Colonic mucosa (tissue), 4 donors: ENCODE data around the gene SQSTM1. TPM values are rescaled to one million over a fixed set of nuclear protein-coding genes. Genes with fewer than 3 reads are reported as not detected.
A peak's percentile ranks its signal among the peaks of the same experiment; 100 is the strongest.

Experiments used
- DNase-seq: peaks from one replicate; pipeline ENCODE4 v3.0.0-alpha.2; 2020
- H3K27ac ChIP-seq: fragments of 200-600 bp; one replicate; pipeline ENCODE4 v1.8.0; 2021
- H3K27me3 ChIP-seq: fragments of 200-600 bp; one replicate; pipeline ENCODE4 v1.8.0; 2021
- H3K36me3 ChIP-seq: fragments of 200-600 bp; one replicate; pipeline ENCODE4 v1.8.0; 2021
- H3K4me1 ChIP-seq: fragments of 200-600 bp; one replicate; pipeline ENCODE4 v1.8.0; 2021; ENCODE audit warnings: mild to moderate bottlenecking
- H3K4me3 ChIP-seq: fragments of 200-600 bp; one replicate; pipeline ENCODE4 v1.8.0; 2021
- H3K9ac ChIP-seq, 2 donors: one replicate each; pipeline ENCODE4 v1.7.0; 2013; ENCODE audit warnings: control low read depth in 2 of 2, low read depth in 2 of 2, low read length in 2 of 2
- H3K9me3 ChIP-seq: fragments of 200-600 bp; one replicate; pipeline ENCODE4 v1.8.0; 2021
- CTCF ChIP-seq: fragments of 200-600 bp; IDR thresholded peaks from one replicate; pipeline ENCODE4 v1.8.0; 2022; ENCODE audit warnings: antibody characterized with exemption, mild to moderate bottlenecking
- intact Hi-C: fragments of 100-400 bp; cut with DNase I; formaldehyde crosslinking; loops from one replicate; pipeline ENCODE4 v1.14.1; 2022
- microRNA-seq: library from miRNA; unstranded; fragments of <30 nt; microRNA quantifications from one replicate; pipeline ENCODE4, GENCODE V29; 2019
- total RNA-seq, 2 donors: library from RNA; stranded (reverse); fragmentation: NEBNext Ultra II Directional in 1 of 2; extraction: Animal tissue kit (Norgen Biotek cat#: 25700) in 1 of 2; gene quantifications; one replicate each; pipeline ENCODE4 v1.2.1, GENCODE V29; 2021
- donor health status: healthy.
- donor health status: DM: no; HTN: no; CAD: no.
- donor health status: DM: no; HTN: no; CAD: no.

Gene SQSTM1
- total RNA-seq, 2 donors from 2014 or later, result 262 to 388 TPM

DNA sequence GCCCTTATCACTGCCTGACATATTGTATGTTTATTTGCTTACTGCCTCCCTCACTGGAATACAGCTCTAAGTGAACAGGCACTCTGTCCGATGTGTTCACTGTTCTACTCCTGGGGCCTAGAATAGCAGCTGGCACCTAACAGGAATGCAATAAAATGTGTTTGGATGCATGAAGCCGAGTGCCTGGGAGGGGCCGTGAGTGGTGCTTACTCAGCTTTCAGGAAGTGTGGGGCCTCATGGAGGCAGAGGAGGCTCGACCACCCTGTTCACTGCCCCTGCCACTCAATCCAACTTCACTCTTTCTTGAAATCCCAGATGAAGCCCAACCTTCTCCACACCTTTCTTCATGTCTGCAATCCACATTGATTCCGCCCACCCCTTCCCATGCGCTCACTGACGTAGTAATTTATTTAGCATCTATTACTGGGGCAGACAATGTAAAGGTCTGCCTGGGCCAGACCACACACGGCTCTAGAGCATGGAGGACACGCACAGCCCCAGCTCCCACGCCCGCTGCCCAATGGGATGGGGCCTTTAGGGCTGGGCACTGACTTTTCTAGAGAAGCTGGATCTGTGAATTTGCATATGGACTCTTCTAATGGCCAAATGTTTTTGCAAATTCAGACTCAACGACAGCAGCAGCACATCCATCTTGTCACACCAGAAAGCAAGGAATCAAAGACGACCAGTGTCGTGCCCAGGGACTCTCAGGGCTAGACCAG, 65.6 kb downstream of the SQSTM1 start:
- no peak overlapping the region for H3K27ac ChIP-seq
- no peak overlapping the region for H3K4me3 ChIP-seq
- peaks cover 15% of the 10 kb centered on the region for H3K36me3 ChIP-seq
- no peak overlapping the region for H3K9ac ChIP-seq
- no peak for DNase-seq
- H3K27me3 ChIP-seq, result no peaks in the 10 kb centered on the region
- no peaks in the 10 kb centered on the region for H3K4me1 ChIP-seq
- TF ChIP-seq CTCF, result no peak
- intact Hi-C loops, result no loop called here
- no peaks in the 10 kb centered on the region for H3K9me3 ChIP-seq

DNA sequence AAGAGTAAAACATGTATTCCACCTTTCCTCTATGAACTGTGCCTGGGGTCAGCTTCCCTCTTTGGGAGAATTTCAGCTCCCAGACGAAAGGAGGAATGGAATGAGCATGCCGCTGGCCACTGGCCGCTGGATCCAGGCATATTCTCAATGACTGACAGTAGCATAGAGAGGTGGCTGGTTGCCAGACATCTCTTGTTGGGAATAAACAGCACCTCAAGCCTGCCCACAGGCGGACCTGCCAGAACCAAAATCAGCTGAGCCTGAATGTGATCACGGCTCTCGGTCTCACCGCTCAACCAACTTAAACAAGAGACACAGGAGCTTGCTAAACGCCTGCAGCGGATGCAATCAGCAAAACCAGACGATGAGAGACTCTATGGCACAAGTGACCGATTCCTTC, 66.4 kb downstream of the SQSTM1 start:
- Histone ChIP-seq H3K4me3 (no peak overlapping the region), H3K27ac (no peak overlapping the region), H3K36me3 (peaks cover 23% of the 10 kb centered on the region), H3K4me1 (no peaks in the 10 kb centered on the region), H3K9ac (no peak overlapping the region), H3K9me3 (no peaks in the 10 kb centered on the region), H3K27me3 (no peaks in the 10 kb centered on the region)
- TF ChIP-seq CTCF, result no peak
- intact Hi-C loops, result no loop called here
- no peak for DNase-seq

Small RNA genes within 50 kb of the gene (microRNA-seq; reads per million reads assigned to microRNA genes)
- 7.7 reads per million, percentile 9 among the genes with 10 or more reads in this experiment for gene MIR1229

Other genes starting within 250 kb of the SQSTM1 start
- 100 to 1,000 TPM; 332 to 510 TPM for gene HNRNPH1, start 197.2 kb upstream of the SQSTM1 start, total RNA-seq
- not detected for gene CBY3, start 139.9 kb upstream of the SQSTM1 start, total RNA-seq
- 100 to 1,000 TPM; 571 to 818 TPM for gene CANX, start 121.9 kb upstream of the SQSTM1 start, total RNA-seq
- gene MAML1, start 88.1 kb upstream of the SQSTM1 start, total RNA-seq, result 10 to 100 TPM; 29.7 TPM
- gene LTC4S, start 26.9 kb upstream of the SQSTM1 start, total RNA-seq, result 1 to 10 TPM; 5.3 to 5.4 TPM
- 100 to 1,000 TPM; 332 to 540 TPM for gene MGAT4B, start 14.0 kb upstream of the SQSTM1 start, total RNA-seq
- 10 to 100 TPM in 1 of 2 donors, 1 to 10 TPM in 1; 8.6 to 17.5 TPM for gene MRNIP, start 37.9 kb downstream of the SQSTM1 start, total RNA-seq
- gene TBC1D9B, start 87.0 kb downstream of the SQSTM1 start, total RNA-seq, result 100 to 1,000 TPM in 1 of 2 donors, 10 to 100 TPM in 1; 89.3 to 136 TPM